GM12892 (cell line): Measurements from ENCODE around the gene SMIM21.

Source experiments
- DNase-seq: peaks from one replicate; pipeline ENCODE4 v3.0.0; 2011; ENCODE audit not compliant: insufficient read length
- FAIRE-seq: peaks from 2 replicates; lab custom pipeline; 2011; peaks lifted over from hg19 to GRCh38; lab: Jason Lieb, UNC
- POLR2A ChIP-seq: IDR thresholded peaks from 2 replicates; pipeline ENCODE4 v1.6.1; 2011; ENCODE audit warnings: low read depth, low read length, control low read depth
- POLR2AphosphoS5 ChIP-seq: IDR thresholded peaks from 2 replicates; pipeline ENCODE4 v1.6.1; 2011; ENCODE audit warnings: low read depth, low read length, control low read depth
- TAF1 ChIP-seq: IDR thresholded peaks from 2 replicates; pipeline ENCODE4 v1.6.1; 2011; ENCODE audit warnings: low read depth, mild to moderate bottlenecking, control low read depth, low read length, borderline replicate concordance

Gene SMIM21

DNA sequence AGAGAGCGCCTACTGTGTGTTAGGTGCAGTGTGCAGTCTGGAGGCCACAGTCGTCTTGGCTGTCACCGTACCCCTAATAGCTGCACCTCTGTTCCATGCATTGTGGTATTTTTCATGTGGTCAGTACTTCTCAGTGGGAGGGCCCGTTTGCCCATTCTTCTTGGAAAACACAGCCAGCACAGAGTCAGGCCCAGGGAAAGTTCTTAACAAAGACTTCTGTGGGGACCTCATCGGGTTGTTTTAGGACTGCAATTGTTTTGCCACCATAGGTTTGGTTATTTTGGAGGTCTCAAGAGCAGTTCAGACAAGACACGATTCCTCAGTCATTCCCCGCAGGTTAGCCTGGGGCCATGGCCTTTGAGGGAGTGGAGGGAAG is 62.3 kb downstream of the SMIM21 start:
- FAIRE-seq (no peak), DNase-seq (no peak)
- TF ChIP-seq POLR2A (no peak), POLR2AphosphoS5 (no peak), TAF1 (no peak)

- DNase-seq (no peak), FAIRE-seq (no peak)
- TF ChIP-seq POLR2A (no peak), POLR2AphosphoS5 (no peak), TAF1 (no peak)
Measured at GRCh38 chr18:75364512-75365253, 62.8 kb downstream of the SMIM21 start.

DNA sequence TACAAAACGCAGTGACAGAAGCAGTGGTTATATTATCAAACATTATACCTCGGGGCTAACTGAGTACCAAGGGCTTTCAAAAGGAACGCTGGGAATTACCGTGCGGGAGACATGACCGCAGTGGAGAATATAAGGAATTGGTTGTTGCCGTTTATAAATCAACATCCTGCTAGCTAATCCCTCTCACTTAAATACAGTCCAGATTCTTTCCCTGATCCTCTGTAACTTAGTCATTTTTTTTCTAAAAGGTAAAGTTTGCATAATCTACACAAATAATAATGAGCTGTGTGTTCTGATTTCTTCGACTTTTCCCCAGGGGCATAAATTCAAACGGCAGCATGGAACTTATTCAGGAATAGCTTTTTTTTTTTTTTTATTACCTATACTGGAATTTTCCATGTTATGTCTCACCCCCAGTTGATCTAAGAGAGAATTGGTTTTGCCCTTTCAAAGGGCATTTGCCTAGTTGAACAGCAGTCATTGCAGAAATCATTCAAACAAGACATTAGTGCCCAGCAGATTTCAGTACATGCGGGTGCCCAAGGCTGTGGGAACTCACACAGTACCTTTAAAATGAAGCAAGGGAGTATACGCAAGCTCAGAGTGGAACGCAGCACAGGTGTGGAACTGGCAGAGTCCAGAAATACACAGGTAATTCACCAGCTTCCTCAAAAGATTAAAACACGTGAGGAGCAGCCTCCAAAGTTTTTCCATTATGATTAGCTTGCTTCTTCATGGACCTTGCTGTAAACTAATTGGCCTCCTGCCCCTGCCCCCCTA is 63.9 kb downstream of the SMIM21 start:
- FAIRE-seq (no peak), DNase-seq (no peak)
- TF ChIP-seq POLR2A = no peak
- TF ChIP-seq TAF1 = no peak
- no peak for TF ChIP-seq POLR2AphosphoS5

DNA sequence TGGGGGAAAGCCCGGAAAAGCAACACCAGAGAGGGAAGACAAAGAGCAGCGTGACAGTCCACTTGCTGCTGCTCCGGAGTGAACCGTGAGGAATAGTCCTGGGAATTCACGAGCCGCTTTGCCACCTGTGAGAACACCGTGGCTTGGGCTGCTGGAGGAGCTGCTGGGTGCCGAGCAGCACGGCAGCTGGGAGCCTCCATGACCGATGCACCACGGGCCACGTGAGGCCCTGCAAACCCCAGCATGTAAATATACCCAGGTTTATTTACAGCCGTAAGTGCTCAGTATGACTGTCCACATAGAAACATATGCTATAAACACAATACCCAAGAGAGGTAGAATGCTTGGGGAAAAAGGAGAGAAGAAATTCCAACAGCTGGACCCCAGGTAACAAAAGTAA is 65.1 kb downstream of the SMIM21 start:
- DNase-seq (no peak), FAIRE-seq (no peak)
- no peak for TF ChIP-seq TAF1
- TF ChIP-seq POLR2AphosphoS5 = no peak
- no peak for TF ChIP-seq POLR2A

DNA sequence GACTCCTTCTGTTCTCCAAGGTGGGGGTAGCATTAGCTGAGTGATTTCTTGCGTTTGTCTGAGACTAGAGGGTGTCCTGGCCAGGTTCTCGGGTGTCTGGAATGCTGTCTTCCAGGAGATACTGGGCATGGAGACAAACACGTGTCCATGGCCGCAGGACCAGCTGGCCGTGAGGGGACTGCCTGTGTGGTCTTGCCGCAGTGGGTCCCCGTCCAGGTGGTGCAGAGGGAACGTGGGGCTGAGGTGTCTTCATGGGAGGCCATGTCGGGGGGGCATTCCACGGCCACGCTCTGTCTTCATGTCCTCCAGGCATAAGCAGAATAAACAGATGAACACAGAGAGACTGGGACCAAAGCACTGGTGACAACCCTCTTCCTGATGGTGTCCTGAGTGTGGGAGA is 66.6 kb downstream of the SMIM21 start:
- FAIRE-seq (no peak), DNase-seq (no peak)
- no peak for TF ChIP-seq TAF1
- TF ChIP-seq POLR2AphosphoS5 = no peak
- no peak for TF ChIP-seq POLR2A

DNA sequence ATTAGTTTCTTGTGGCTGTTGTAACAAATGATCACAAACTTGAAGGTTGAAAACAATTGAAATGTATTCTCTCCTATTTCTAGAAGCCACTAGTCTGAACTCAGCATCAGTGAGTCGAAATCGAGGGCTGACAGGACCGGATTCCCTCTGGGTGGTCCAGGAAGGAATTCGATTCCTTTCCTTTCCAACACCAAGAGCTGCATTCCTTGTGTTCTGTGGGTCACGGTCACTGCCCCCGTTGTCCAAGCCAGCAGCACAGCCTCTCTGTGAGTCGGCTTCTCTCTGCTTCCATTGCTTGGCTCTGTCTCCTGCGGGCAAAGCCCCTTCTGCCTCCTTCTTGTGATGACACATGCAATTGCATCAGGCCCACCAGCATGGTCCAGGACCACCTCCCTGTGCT is 67.3 kb downstream of the SMIM21 start:
- TF ChIP-seq POLR2A = no peak
- TF ChIP-seq TAF1 = no peak
- no peak for TF ChIP-seq POLR2AphosphoS5
- no peak for DNase-seq
- no peak for FAIRE-seq
